CD14-positive monocyte (primary cell): ENCODE results near the gene NRROS. TPM values are rescaled to one million over a fixed set of nuclear protein-coding genes. Genes with fewer than 3 reads are reported as not detected.
A peak's percentile ranks its signal among the peaks of the same experiment; 100 is the strongest.
"Not testable (repeated sequence)": the region's sequence is repeated elsewhere in the genome, so short reads cannot be mapped to it uniquely, and the experiment has no call there.

Experiments
- DNase-seq, 3 donors: peaks; one replicate each; pipeline ENCODE4 v3.0.0-alpha.2; 2011 to 2022
- H2AFZ ChIP-seq: 2 replicates; pipeline ENCODE4 v1.6.0; 2012; ENCODE audit warnings: mild to moderate bottlenecking, low read depth, low read length, inconsistent platforms; ENCODE audit not compliant: insufficient read depth, poor library complexity, severe bottlenecking
- H3K27ac ChIP-seq, 2 donors: 1 replicate in 1 of 2; 2 replicates in 1 of 2; pipeline ENCODE4 v1.5.1; 2012 to 2013; ENCODE audit warnings: low read length in 2 of 2, control low read depth in 1 of 2, inconsistent platforms in 1 of 2, low read depth in 1 of 2, mild to moderate bottlenecking in 1 of 2
- H3K27me3 ChIP-seq, 2 donors: one replicate each; pipeline versions ENCODE4 v1.6.0 to v1.6.1; 2011 to 2013; ENCODE audit warnings: low read length in 2 of 2; ENCODE audit not compliant: control insufficient read depth in 2 of 2, insufficient read depth in 2 of 2
- H3K36me3 ChIP-seq, 2 donors: replicated peaks in 1 of 2; 1 replicate in 1 of 2; 2 replicates in 1 of 2; pipeline versions ENCODE4 v1.5.1 to v1.6.1; 2012 to 2013; ENCODE audit warnings: low read length in 2 of 2, control low read depth in 1 of 2, inconsistent platforms in 1 of 2, mild to moderate bottlenecking in 1 of 2; ENCODE audit not compliant: insufficient read depth in 2 of 2, control insufficient read depth in 1 of 2
- H3K4me1 ChIP-seq, 2 donors: 1 replicate in 1 of 2; 2 replicates in 1 of 2; pipeline versions ENCODE4 v1.5.1 to v1.6.1; 2012 to 2013; ENCODE audit warnings: low read length in 2 of 2, control low read depth in 1 of 2, inconsistent platforms in 1 of 2, mild to moderate bottlenecking in 1 of 2, moderate library complexity in 1 of 2; ENCODE audit not compliant: insufficient read depth in 2 of 2, control insufficient read depth in 1 of 2
- H3K4me2 ChIP-seq: replicated peaks from 2 replicates; pipeline ENCODE3; 2012; ENCODE audit warnings: low read length, moderate library complexity, mild to moderate bottlenecking; ENCODE audit not compliant: poor library complexity, severe bottlenecking; ENCODE audit errors: extremely low read depth
- H3K4me3 ChIP-seq, 3 experiments: fragments of 200-600 bp in 1 of 3; sonication (generic) in 1 of 3; replicated peaks in 1 of 3; 1 replicate in 2 of 3; 2 replicates in 1 of 3; pipeline ENCODE4 v1.5.1; 2011 to 2013; ENCODE audit warnings: low read length in 3 of 3, mild to moderate bottlenecking in 3 of 3, control low read depth in 2 of 3, low read depth in 2 of 3, inconsistent platforms in 1 of 3, moderate library complexity in 1 of 3
- H3K79me2 ChIP-seq: 2 replicates; pipeline ENCODE4 v1.6.0; 2012; ENCODE audit warnings: mild to moderate bottlenecking, control low read depth, inconsistent platforms, low read length, moderate library complexity; ENCODE audit not compliant: insufficient read depth
- H3K9ac ChIP-seq: 2 replicates; pipeline ENCODE4 v1.6.0; 2017; ENCODE audit warnings: low read length, mild to moderate bottlenecking; ENCODE audit not compliant: insufficient read depth, poor library complexity, severe bottlenecking
- H3K9me3 ChIP-seq, 2 donors: replicated peaks in 1 of 2; 1 replicate in 1 of 2; 2 replicates in 1 of 2; pipeline versions ENCODE4 v1.5.1 to v1.6.1; 2012 to 2013; ENCODE audit warnings: low read length in 2 of 2, control low read depth in 1 of 2; ENCODE audit not compliant: control insufficient read depth in 1 of 2, insufficient read depth in 1 of 2
- H4K20me1 ChIP-seq: 2 replicates; pipeline ENCODE4 v1.6.0; 2012; ENCODE audit warnings: mild to moderate bottlenecking, low read length, control low read depth, moderate library complexity; ENCODE audit not compliant: insufficient read depth
- H3K27ac Mint-ChIP-seq, 7 donors: one replicate each; pipeline ENCODE4 v1.8.0; 2020; ENCODE audit warnings: mild to moderate bottlenecking in 7 of 7, mixed read lengths in 7 of 7, moderate library complexity in 6 of 7, inconsistent platforms in 2 of 7
- H3K27me3 Mint-ChIP-seq, 3 donors: one replicate each; pipeline ENCODE4 v1.8.0; 2021 to 2022; ENCODE audit warnings: low read depth in 3 of 3, mild to moderate bottlenecking in 3 of 3, mixed read lengths in 3 of 3, moderate library complexity in 3 of 3, inconsistent platforms in 1 of 3
- H3K36me3 Mint-ChIP-seq, 2 donors: one replicate each; pipeline ENCODE4 v1.8.0; 2020; ENCODE audit warnings: mixed read lengths in 2 of 2, inconsistent platforms in 1 of 2, mild to moderate bottlenecking in 1 of 2
- H3K4me1 Mint-ChIP-seq: one replicate; pipeline ENCODE4 v1.8.0; 2020; ENCODE audit warnings: mild to moderate bottlenecking, mixed read lengths
- H3K4me3 Mint-ChIP-seq, 2 donors: one replicate each; pipeline ENCODE4 v1.8.0; 2020; ENCODE audit warnings: mild to moderate bottlenecking in 2 of 2, mixed read lengths in 2 of 2, moderate library complexity in 1 of 2
- H3K9me3 Mint-ChIP-seq, 7 donors: one replicate each; pipeline ENCODE4 v1.8.0; 2020 to 2022; ENCODE audit warnings: mixed read lengths in 7 of 7, mild to moderate bottlenecking in 6 of 7, moderate library complexity in 6 of 7, inconsistent platforms in 2 of 7
- CTCF ChIP-seq: fragments of 200-600 bp; IDR thresholded peaks from one replicate; pipeline ENCODE4 v1.8.0; 2022; ENCODE audit warnings: antibody characterized with exemption, mild to moderate bottlenecking
- WGBS: methylation state at CpG from one replicate; pipeline ENCODE4 v1.1.5; 2013; ENCODE audit warnings: missing lambda C conversion rate; ENCODE audit not compliant: insufficient coverage; 5-methylcytosine and 5-hydroxymethylcytosine counted together
- intact Hi-C, 2 donors: fragments of 100-400 bp; cut with micrococcal nuclease; formaldehyde crosslinking; loops; one replicate each; pipeline versions ENCODE4 v1.15.0 to v1.15.1; 2023
- polyA plus RNA-seq, 3 donors: library from polyadenylated mRNA; depleted of rRNA in 1 of 3; unstranded in 2 of 3; stranded (reverse) in 1 of 3; fragments of 300-500 nt in 2 of 3; fragments of >200 nt in 1 of 3; fragmentation: Illumina TruSeq in 2 of 3; gene quantifications; 1 replicate in 2 of 3; 2 replicates in 1 of 3; pipeline ENCODE4 v1.2.3, GENCODE V29; 2012 to 2021

NRROS gene
- polyA plus RNA-seq, 3 donors = 5.9 to 109 (median 7.5) TPM

- Histone ChIP-seq H3K4me1 (peaks cover 80 to 93% of the 10 kb centered on the region in 2 donors), H3K79me2 (peaks cover 86% of the 10 kb centered on the region), H3K27me3 (no peaks in the 10 kb centered on the region), H3K4me2 (peak overlapping the region; percentile 84), H3K4me3 (peak overlapping the region in 1 of 3 experiments; percentile 82), H3K36me3 (no peaks in the 10 kb centered on the region), H3K9me3 (no peaks in the 10 kb centered on the region), H4K20me1 (no peaks in the 10 kb centered on the region), H3K27ac (peak overlapping the region; percentile 90 to 98), H2AFZ (no peak overlapping the region), H3K9ac (peak overlapping the region; percentile 87)
- Mint-ChIP-seq H3K4me1 (peaks cover 79% of the 10 kb centered on the region), H3K4me3 (peak overlapping the region in 1 of 2 donors; percentile 55), H3K9me3 (peaks cover 0 to 2% (median 0%) of the 10 kb centered on the region in 7 donors), H3K27ac (peak overlapping the region; percentile 84 to 99 (median 96)), H3K27me3 (peaks cover 0 to 3% (median 0%) of the 10 kb centered on the region in 3 donors), H3K36me3 (peaks cover 3 to 7% of the 10 kb centered on the region in 2 donors)
- 32% methylated on average over 5 of the region's 7 CpGs for whole genome bisulfite sequencing
- intact Hi-C loops = loop anchor here in 1 of 2 donors (10.0 kb wide), 1 partner anchor 730 kb away; the partner anchor contains the start of gene TNK2
- TF ChIP-seq CTCF = no peak
- peak in 1 of 3 donors; percentile 41 for DNase-seq
Measured at GRCh38 chr3:196634829-196635228, 4.7 kb upstream of the NRROS start.

GRCh38 chr3:196636369-196637349 is 2.8 kb upstream of the NRROS start:
- intact Hi-C loops = loop anchor here in 1 of 2 donors (10.0 kb wide), 1 partner anchor 732 kb away; the partner anchor contains the start of gene TNK2
- Mint-ChIP-seq H3K36me3 (peaks cover 10 to 16% of the 10 kb centered on the region in 2 donors), H3K27ac (peak overlapping the region in 6 of 7 donors; percentile 14 to 96 (median 38)), H3K27me3 (peaks cover 0 to 3% (median 0%) of the 10 kb centered on the region in 3 donors), H3K9me3 (peaks cover 0 to 2% (median 0%) of the 10 kb centered on the region in 7 donors), H3K4me1 (peaks cover 72% of the 10 kb centered on the region), H3K4me3 (no peak overlapping the region)
- Histone ChIP-seq H4K20me1 (peaks cover 16% of the 10 kb centered on the region), H3K27ac (peak overlapping the region; percentile 22 to 37), H3K9me3 (no peaks in the 10 kb centered on the region), H3K9ac (peak overlapping the region; percentile 4), H3K4me2 (peak overlapping the region; percentile 21), H3K36me3 (no peaks in the 10 kb centered on the region), H3K4me1 (peaks cover 74 to 92% of the 10 kb centered on the region in 2 donors), H3K79me2 (peaks cover 86% of the 10 kb centered on the region), H3K4me3 (peak overlapping the region in 1 of 3 experiments; percentile 29), H3K27me3 (no peaks in the 10 kb centered on the region), H2AFZ (peak overlapping the region; percentile 22)
- 53% methylated on average over 15 of the region's 20 CpGs for WGBS
- DNase-seq = peak in 1 of 3 donors; percentile 17
- no peak for TF ChIP-seq CTCF

GRCh38 chr3:196637941-196638340 is 1.6 kb upstream of the NRROS start:
- H3K36me3 Mint-ChIP-seq = peaks cover 20 to 22% of the 10 kb centered on the region in 2 donors
- intact Hi-C loops = loop anchor here in 1 of 2 donors (10.0 kb wide), 1 partner anchor 733 kb away; the partner anchor contains the start of gene TNK2
- H3K27ac Mint-ChIP-seq = peak overlapping the region; percentile 56 to 95 (median 80)
- peak overlapping the region; percentile 82 for H3K4me2 ChIP-seq
- peaks cover 81 to 95% of the 10 kb centered on the region in 2 donors for H3K4me1 ChIP-seq
- peak overlapping the region in 1 of 3 experiments; percentile 86 for H3K4me3 ChIP-seq
- H3K27ac ChIP-seq = peak overlapping the region in 1 of 2 donors; percentile 30
- not testable (repeated sequence) for H3K36me3 ChIP-seq, H3K27me3 ChIP-seq, H3K27me3 Mint-ChIP-seq, H3K9me3 ChIP-seq, H3K9me3 Mint-ChIP-seq, H3K9ac ChIP-seq, H2AFZ ChIP-seq
- WGBS = 30% methylated on average over 2 of the region's 4 CpGs
- peak in 2 of 3 donors; percentile 41 to 54 for DNase-seq
- H3K4me1 Mint-ChIP-seq = peaks cover 75% of the 10 kb centered on the region
- H3K4me3 Mint-ChIP-seq = peak overlapping the region; percentile 14 to 70
- H3K79me2 ChIP-seq = peaks cover 95% of the 10 kb centered on the region
- H4K20me1 ChIP-seq = peaks cover 26% of the 10 kb centered on the region
